Stimulated activated CD8-positive, alpha-beta memory T cell treated with anti-CD3 and anti-CD28 coated beads, Interleukin-15, amount 100 ng/mL, for 4 hours (primary cell): ENCODE measurements around the gene RPE.

Experiments
- DNase-seq, 2 donors: peaks; one replicate each; pipeline ENCODE4 v3.0.0-alpha.2; 2020; ENCODE audit warnings: low read depth in 2 of 2

RPE gene

GRCh38 chr2:210002158-210003157, at the start of gene RPE:
RPE (plus strand) TSS chr2:210002638; CDS start chr2:210002662, 24 bp downstream.
- peak; percentile 93 for DNase-seq

GRCh38 chr2:209956271-209956670, 46.2 kb upstream of the RPE start:
- no peak for DNase-seq

DNA sequence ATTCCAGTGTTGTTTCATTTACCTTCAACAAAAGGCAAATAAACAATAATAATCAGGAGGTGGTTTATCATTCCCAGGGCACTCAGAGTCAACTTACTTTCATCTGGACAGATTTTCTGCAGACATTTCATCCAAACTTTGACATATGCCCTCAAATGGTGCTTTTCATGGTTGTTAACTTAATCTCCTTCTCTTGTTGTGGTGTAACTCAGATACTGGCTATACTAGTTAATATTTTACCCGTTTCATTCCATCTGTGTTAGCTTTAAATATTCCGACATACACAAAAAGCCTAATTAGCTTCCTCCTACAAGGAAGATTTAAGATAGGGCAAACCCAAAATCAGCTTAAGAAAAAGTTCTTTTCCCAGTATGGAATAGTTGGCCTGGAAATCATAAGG, 44.4 kb upstream of the RPE start:
- DNase-seq = no peak

DNA sequence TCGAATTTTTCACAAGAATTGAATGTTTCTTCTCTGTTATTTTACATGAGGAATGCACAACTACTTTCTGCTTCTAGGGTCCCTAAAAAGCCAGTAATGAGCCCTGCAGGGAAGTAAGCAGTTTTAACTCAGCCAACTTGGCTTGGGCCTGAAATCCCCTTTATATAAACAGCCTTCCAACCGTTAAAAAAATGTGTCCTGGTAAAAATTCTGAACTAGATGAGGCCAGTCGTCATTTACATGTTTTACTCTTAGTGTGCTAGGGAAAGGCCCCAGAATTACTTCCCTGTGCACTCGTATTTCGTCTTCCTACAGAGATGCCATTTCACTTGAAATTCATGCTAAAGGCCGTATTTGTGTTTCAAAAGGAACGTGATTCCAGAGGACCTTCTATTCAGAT, 42.4 kb upstream of the RPE start:
- no peak for DNase-seq

DNA sequence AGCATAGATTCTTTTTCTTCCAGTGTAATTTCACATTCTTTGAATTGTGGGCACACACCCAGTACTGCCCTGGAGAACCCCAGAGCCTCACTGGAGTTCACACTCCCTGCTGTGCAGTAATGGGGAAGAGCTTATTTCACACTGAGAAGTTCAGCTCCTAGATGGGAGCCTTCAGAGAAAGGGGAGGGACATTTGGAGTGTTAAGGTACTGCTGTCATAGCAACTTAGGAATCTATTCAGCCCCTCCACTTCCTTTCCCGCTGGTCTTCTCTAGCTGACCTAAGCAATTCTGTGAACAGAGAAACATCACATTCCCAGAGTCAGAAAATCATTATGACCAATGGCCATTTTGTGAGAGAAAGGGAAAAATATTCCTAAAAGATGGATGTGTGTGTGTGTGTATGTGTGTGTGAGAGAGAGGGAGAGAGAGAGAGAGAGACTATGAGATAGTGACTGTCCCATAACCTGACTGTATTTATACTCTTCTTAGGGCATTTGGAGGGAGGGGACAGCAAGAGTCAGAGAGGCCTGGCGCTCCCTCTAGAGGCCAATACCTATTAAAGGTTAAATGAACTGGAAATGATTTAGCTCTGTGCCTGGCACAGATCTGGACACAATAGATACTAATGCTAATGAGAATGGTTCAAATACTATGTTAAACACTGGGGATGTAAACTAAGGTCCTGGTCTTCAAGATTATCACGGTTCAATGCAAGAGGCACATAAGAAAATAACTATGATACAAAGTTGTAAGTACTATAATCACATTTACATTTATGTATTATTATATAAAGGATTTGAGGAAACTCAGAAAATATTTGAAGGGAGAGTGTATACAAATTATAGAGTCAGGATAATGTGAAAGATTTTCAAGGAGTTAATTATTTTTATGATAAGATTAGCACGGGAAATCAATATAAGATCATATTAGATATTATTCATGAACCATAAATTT, 41.5 kb upstream of the RPE start:
- no peak for DNase-seq

- DNase-seq = no peak
Observed at GRCh38 chr2:209965723-209966122, 36.7 kb upstream of the RPE start.

DNA sequence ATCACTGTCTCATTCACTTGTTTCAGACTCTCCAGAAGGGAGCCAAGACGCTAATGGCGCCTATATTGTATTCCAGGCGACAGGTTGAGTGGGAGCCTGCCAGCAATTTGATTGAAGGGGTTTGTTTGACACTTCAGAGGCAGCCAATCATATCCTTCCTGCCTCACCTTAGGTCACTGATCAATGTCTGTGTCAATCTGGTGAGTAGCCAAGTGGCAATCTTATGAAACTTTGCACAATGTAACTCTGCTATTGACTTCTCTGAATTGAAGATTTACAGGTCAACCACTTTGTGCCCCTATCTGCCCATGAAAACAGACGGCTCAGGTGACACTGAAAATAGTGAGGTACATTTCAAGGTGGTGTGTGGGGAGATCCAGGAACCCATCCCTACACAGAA, 32.7 kb upstream of the RPE start:
- no peak for DNase-seq

DNA sequence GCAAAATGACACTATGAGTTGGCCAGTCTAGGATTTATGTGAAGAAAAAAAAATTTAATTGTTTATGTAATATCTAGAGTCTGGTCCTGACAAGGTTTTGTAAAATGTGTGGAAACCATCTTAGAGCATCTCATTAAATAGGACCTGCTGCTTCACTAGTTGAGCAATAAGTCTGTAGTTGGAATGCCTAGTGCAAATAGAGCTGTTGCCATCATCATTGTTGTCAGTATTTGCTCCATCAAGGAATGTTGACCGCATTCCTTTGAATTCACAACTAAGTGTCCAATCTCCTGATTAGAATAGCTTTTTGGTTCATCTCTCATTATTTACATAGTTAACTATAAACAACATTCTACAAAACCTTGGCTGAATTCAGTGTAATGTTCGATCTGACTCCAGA, 32.2 kb upstream of the RPE start:
- no peak for DNase-seq

GRCh38 chr2:209970711-209971110, 31.7 kb upstream of the RPE start:
- no peak for DNase-seq

GRCh38 chr2:209973328-209973727, 29.1 kb upstream of the RPE start:
- no peak for DNase-seq

- DNase-seq = no peak
Observed at GRCh38 chr2:209974576-209974975, 27.9 kb upstream of the RPE start.

GRCh38 chr2:209976698-209977385, 25.6 kb upstream of the RPE start:
- no peak for DNase-seq

GRCh38 chr2:209977386-209978239, 24.8 kb upstream of the RPE start:
- DNase-seq = no peak

DNA sequence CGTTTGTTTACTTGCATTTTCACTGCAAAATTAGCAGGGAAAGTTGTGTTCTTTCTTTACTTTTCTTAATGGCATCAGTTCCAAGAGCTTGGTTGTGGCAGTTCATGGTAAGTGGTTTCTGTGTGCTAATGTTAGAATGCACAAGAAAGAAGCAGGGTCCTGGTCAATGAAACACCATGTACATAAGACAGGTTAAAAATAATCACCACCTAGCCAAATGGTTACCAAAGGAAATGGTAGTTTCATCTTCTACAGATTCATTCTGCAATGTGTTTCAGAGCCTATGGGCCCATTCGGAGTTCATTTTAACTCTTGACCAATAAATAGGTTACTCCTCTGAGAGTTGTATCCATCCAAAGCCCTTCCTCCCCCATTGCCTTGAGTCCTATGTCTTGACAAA, 18.1 kb upstream of the RPE start:
- DNase-seq = no peak

DNA sequence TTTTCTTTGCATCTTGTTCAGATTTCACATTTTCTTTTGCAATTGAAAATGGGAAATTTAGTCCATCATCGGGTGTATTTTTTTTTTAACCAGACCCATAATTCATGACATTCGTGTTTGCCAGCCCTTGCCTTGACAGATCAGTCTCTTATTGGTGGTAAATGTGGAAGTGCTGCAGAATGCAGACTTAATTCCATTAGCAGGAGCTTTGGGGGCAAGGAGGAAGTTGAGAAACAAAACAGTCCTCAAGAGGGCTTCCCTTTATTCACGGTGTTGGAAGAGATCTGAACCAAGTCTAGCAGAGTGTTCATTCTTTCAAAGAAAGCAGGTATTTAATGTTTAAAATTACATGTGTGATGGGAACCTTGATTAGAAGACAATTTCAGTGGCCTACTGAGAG, 16.6 kb upstream of the RPE start:
- DNase-seq = no peak

GRCh38 chr2:209986415-209986814, 16.0 kb upstream of the RPE start:
- no peak for DNase-seq

DNA sequence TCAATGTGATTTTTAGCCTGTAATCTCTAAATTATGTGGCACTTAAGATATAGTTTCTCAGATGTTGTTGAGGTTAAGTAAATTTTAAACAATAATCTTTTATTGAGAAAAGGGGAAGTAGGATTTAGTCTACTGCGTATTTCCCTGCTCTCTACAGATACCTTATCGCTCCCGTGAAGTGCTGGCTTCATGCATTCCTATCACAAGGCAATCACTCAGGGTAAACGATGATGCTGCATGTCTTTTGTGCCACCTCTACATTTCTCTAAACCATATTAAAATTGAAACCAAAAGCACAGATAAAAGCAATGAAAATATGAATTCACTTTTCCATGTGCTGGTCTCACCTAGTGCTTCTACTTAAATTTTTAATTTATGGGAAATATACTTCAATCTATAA, 14.4 kb upstream of the RPE start:
- no peak for DNase-seq

DNA sequence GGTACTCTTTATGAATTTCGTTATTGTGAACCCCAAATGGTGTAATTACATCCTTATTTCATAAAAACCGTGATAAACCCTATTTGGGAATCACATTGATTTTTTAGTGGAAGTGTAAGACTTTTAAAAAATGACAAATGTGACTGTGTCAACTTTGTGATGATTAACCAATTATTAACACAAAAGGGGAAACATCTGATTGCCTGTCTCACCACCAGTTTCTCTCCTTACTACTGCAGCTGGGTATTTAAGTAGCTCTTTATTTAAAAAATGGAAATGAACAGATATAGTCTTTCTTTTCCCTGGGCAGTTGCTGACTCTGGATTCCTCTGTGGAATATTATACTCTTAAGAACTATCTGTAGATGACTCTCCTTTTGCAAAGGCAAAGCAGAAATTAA, 11.6 kb upstream of the RPE start:
- DNase-seq = no peak

- no peak for DNase-seq
Observed at GRCh38 chr2:209993968-209994367, 8.5 kb upstream of the RPE start.

DNA sequence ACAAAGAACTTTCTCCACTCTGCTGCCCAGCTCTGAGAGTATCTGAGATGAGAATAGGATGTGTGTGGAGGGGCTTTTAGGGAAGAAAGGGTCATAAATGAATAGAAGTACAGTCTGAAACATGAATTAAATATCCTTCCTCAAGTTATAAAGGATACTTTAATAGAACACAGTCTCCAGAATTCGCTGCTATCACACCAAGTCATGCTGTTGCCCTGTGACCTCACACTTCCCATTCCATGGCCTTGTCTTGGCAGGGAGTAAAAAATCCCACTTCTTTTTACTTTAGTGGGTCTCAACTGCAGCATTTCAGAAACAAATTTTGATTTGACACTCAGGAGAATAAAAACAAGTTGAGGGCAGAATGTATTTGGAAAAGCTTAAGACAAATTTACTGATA, 3.8 kb upstream of the RPE start:
- no peak for DNase-seq
